ENCODE data around the gene ERICH6B.

- no peak for TF ChIP-seq NFIC (IDR thresholded peaks at IDR 0.05; ENCODE audit: low read depth, low read length)
- no peak for TF ChIP-seq CTCF (IDR thresholded peaks at IDR 0.05 in 2 of 3, conservative IDR thresholded peaks at IDR 0.05 in 1 of 3; ENCODE audit: control insufficient read depth in 2 of 3, extremely low read depth in 1 of 3, insufficient read depth in 1 of 3, low read depth in 3 of 3, low read length in 3 of 3)
- TF ChIP-seq NR2C2 (IDR thresholded peaks at IDR 0.05; ENCODE audit: borderline replicate concordance, control insufficient read depth, insufficient read length, low read depth) = no peak
- no peak for TF ChIP-seq TAF1 (IDR thresholded peaks at IDR 0.05; ENCODE audit: borderline replicate concordance, low read depth, low read length)
- no peak for TF ChIP-seq CBX5 (IDR thresholded peaks at IDR 0.05; ENCODE audit: low read depth)
- no peak for TF ChIP-seq ATF2 (IDR thresholded peaks at IDR 0.05; ENCODE audit: low read length)
- TF ChIP-seq JUNB (IDR thresholded peaks at IDR 0.05) = no peak
- no peak for TF ChIP-seq NFYB (IDR thresholded peaks at IDR 0.05; ENCODE audit: insufficient read depth, low read depth, low read length)
- no peak for TF ChIP-seq SUZ12 (IDR thresholded peaks at IDR 0.05; ENCODE audit: unreplicated experiment)
- TF ChIP-seq SIN3A (IDR thresholded peaks at IDR 0.05; ENCODE audit: low read depth, low read length) = no peak
- no peak for TF ChIP-seq JUND (IDR thresholded peaks at IDR 0.05; ENCODE audit: low read depth, low read length)
- no peak for TF ChIP-seq BCL3 (IDR thresholded peaks at IDR 0.05; ENCODE audit: borderline replicate concordance, insufficient read depth, low read depth, low read length, poor library complexity, severe bottlenecking)
Measured at GRCh38 chr13:45628094-45628493, 12.6 kb upstream of the ERICH6B start.
